Anterior cingulate cortex (tissue), 58 donors: Measurements from ENCODE around the gene PCYT2.

Experiments
- DNase-seq, 58 donors: peaks; one replicate each; lab custom pipeline; 2025; lab: John Stamatoyannopoulos, UW

Gene PCYT2

GRCh38 chr17:81903415-81903831 lies 7.8 kb downstream of the PCYT2 start:
- DNase-seq, result no peak

GRCh38 chr17:81902653-81903414 lies 8.4 kb downstream of the PCYT2 start:
- DNase-seq, result no peak

DNA sequence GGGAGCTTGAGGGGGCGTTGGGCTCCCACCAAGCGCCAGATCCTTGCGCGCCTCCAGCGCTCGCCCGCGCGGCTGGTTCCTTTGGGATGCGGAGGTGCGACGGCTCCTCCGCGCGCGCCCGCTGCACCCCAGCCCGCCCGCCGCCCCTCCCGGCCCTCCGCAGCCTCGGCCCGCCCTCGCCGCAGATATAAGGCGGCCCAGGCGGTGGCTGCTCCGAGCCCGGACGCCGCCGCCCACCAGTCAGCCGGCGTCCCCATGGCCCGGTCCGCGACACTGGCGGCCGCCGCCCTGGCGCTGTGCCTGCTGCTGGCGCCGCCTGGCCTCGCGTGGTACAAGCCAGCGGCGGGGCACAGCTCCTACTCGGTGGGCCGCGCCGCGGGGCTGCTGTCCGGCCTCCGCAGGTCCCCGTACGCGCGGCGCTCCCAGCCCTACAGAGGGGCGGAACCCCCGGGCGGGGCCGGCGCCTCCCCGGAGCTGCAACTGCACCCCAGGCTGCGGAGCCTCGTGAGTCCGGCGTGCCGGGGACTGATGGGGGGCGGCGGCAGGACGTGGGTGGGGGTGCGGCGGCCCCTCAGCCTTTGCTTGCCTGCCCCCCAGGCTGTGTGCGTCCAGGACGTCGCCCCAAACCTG lies 9.1 kb downstream of the PCYT2 start, which contains the start of gene NPB:
NPB (plus strand) TSS at position 216 of the 630 bp plus-strand sequence; CDS start at position 256, 40 bp downstream.
- DNase-seq, result peak in 5 of 58 donors; percentile 15 to 43 (median 22)

DNA sequence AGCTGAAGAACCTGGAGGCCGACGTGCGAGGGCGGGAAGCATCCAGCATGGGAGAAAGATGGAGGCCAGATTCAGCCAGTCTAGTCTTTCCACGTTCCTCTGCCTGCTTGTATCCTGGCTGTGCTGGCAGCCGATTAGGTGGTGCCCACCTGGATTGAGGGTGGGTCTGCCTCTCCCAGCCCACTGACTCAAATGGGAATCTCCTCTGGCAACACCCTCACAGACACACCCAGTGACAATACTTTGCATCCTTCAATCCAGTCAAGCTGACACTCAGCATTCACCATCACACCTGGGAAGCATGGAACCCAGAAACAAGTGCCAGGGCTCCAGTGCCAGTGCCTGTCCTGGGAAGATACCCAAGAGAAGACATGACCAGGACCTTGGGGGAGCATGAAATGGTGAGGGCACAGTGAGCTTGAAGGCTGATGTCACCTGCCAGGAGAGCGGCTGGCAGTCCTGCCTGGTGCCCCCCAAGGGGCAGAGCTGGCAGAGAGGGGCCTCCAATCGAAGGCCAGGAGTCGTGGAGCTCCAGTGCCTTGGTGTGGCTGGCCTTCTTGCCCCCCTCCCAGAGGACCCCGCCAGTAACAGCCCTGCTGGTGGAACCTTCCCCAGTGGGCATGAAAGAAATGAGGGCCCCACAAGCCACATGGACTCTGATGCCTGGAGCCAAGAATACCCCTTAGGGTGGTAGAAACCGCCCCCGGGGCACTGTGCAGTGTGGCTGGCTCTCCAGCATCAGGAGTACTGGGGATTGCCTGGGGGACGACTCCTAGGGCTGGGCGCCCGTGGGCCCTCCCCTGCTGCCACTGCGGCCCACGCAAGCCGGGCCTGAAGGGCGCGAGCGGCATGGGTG lies 9.8 kb downstream of the PCYT2 start:
- no peak for DNase-seq

DNA sequence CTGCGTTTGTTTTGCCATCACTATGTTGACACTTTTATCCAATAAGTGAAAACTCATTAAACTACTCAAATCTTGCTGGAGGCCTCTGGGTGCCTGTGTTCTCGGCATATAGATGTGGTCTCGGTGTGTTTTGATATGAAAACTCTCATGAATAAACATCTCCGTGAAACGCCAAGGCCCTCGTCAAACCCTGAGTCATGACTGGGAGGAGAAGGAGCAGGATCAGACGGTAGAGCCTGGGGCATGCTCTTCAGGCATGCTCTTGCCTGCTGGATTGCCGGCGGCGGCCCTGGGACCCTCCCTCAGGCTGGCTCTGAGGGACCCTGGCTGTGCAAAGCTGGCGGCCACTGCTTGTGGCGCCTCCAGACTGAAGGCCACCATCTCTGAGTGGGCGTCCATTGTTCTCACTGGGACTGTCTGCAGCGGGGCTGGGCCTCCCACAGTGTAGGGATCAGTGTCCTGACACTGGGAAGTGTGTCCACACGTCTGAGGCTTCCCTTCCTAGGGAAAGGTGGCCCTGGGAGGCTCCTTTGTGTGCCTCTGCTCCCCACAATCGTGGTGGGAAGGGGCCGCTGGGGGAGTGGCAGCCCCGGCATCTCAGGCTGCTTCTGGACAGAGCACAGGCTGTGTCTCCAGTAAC lies 10.9 kb downstream of the PCYT2 start:
- DNase-seq, result no peak

DNA sequence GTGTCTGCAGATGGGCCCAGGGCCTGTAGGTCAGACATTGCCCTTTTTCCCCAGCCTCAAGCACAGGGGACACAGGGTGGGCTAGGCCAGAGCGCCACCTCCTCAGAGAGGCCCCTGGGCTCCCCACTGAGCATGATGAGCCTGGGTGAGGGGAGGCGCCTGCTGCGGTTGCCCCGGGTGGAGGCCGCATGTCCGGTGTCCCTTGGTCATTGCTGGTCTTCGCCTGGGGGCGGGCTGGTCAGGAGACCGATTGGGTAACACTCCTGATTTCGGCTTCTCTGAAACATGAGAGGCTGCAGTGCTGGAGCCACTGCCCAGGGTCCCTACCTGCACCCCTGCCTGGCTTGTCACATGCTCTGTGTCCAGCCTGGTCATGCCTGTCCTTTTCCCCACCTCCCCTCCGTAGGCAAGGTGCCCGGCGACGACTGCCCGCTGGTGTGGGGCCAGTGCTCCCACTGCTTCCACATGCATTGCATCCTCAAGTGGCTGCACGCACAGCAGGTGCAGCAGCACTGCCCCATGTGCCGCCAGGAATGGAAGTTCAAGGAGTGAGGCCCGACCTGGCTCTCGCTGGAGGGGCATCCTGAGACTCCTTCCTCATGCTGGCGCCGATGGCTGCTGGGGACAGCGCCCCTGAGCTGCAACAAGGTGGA lies 11.6 kb downstream of the PCYT2 start:
- DNase-seq, result no peak

- no peak for DNase-seq
Observed at GRCh38 chr17:81898885-81899284, 12.3 kb downstream of the PCYT2 start.

- DNase-seq, result peak in 11 of 58 donors; percentile 18 to 69 (median 28)
Observed at GRCh38 chr17:81898029-81898866, 13.0 kb downstream of the PCYT2 start.

GRCh38 chr17:81895400-81895799 lies 15.8 kb downstream of the PCYT2 start:
- no peak for DNase-seq

DNA sequence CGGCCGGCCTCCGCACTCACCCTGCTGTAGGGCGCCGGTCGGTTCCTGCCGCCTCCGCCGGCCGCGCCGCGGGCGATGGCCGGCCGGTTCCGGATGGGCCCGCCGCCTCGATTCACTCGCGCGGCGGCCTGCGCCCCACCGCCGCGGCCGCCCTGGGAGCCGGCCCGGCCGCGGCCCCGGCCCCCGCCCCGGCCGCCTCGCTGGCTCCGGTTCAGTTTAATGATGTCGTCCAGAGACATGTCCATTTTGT lies 20.0 kb downstream of the PCYT2 start:
- no peak for DNase-seq

- DNase-seq, result no peak
Observed at GRCh38 chr17:81890447-81891302, 20.5 kb downstream of the PCYT2 start.

DNA sequence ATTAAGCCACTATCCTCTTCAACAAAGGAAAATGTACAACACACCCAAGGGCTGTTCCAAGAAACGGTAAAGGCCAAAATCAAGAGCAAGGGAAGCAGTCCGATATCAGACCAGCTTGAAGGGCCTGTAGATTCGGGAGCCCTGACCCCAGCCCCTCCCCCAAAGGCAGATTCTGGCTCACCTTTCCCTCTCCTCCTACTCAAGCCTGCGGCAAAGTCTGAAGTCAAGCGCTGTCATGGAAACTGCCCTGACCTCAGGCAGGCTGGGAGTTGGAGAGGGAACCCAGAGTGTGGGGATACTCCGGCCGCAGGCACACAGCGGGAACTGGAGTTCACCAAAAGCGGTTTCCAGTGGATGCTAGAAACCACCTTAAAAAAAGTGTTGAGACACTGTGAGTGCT lies 21.6 kb downstream of the PCYT2 start:
- DNase-seq, result no peak

DNA sequence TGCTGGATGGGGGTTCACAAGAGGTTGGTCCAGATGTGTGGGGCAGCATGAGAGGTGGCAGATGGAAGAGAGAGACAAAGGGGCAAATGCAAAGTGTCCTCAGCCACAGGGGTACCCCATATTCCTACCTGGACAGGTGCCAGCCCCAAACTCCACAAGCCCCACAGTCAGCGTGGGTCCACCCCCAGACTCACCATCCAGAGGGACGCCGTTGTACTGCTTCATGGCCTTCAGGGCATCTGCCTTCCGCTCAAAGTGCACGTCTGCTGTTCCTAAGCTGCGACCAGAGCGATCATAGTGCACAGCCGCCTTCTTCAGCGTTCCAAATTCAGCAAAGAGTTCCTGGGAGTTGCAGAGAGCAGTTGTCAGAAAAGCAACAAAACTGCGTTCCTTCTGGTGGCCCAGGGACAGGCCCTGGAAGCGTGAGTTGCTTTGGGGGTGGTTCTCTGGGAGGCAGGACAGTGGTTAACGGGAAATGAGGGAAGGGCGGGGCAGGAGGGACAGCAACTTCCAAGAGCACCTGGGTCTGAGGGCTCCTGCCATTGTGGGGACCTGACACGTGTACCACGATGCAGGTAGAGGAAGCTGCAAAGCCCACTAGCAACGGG lies 22.1 kb downstream of the PCYT2 start:
- no peak for DNase-seq

- no peak for DNase-seq
Observed at GRCh38 chr17:81888105-81888987, 22.9 kb downstream of the PCYT2 start.

- DNase-seq, result no peak
Observed at GRCh38 chr17:81885869-81886548, 25.2 kb downstream of the PCYT2 start.

- no peak for DNase-seq
Observed at GRCh38 chr17:81885454-81885853, 25.7 kb downstream of the PCYT2 start.
